RPMI7951 (cell line): ENCODE data around the gene C1orf167. TPM values are rescaled to one million over a fixed set of nuclear protein-coding genes. Genes with fewer than 3 reads are reported as not detected.
A peak's percentile ranks its signal among the peaks of the same experiment; 100 is the strongest.
"Not testable (repeated sequence)": the region's sequence is repeated elsewhere in the genome, so short reads cannot be mapped to it uniquely, and the experiment has no call there.

Experiments
- DNase-seq: peaks from one replicate; pipeline ENCODE4 v3.0.0-alpha.2; 2012; ENCODE audit warnings: low read depth
- total RNA-seq: library from RNA; depleted of rRNA; stranded (reverse); fragments of >200 nt; shearing (Covaris generic); gene quantifications from 2 replicates; pipeline ENCODE4 v1.2.3, GENCODE V29; 2014

C1orf167 gene
- total RNA-seq, 1 experiment from 2014 or later: not detected

- peak; percentile 42 for DNase-seq
These were observed 38.9 kb downstream of the C1orf167 start for GRCh38 chr1:11800756-11801433.

DNA sequence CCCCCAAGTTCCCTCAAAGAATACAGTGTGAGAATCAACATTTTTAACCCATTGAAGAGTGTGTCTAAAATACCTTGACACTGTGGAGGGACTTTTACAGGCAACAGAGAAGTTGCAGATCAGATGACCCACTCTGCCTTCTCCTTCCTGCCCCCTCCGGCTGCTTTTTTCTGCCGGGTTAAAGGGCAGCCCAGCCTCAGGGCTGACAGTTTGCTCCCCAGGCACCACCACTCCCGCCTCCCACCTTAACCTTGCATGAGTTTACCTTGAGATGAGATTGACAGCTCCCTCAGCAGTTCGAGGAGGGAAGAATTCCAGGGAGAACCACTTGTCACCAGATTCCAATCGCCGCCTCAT, 40.6 kb downstream of the C1orf167 start:
- DNase-seq: peak; percentile 17

- DNase-seq: peak; percentile 95
These were observed 41.2 kb downstream of the C1orf167 start for GRCh38 chr1:11802973-11803885.

GRCh38 chr1:11803924-11804665, 42.1 kb downstream of the C1orf167 start:
- DNase-seq: not testable (repeated sequence)

DNA sequence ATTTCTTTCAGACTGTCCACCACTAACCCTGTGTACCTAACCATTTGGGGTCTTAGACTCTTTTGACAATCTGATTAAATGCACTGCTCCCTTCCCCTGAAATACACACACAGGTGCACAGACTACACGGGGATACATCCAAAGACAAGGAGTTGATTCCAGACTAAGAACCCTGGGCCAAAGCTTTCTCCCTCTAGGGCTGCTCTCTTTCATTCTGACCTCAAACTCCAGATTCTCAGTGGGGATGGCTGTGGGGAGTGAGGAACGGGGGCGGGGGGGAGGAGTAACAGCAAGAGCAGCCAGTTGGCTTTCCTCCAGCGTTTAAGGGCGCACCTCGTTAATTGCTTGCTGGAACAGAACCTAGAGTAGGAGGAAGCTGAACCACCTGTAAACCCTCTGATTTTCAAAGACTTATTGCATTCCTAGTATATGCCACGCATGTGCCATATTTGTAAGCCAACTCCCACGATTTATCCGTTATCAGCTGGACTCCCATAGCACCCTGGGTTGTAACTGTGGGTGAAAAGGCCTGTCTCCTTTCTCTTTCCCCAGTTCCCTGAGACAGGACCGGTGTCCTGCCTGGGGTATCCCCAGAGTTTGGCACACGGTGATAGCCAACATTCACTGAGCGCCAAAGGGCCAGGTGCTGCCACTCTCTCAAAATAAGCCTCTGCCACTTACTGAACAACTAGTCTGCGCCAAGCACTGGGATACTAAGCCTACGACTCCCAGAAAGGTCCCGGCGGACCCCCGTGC, 42.9 kb downstream of the C1orf167 start:
- peak; percentile 51 for DNase-seq

- DNase-seq: peak; percentile 99
These were observed 43.7 kb downstream of the C1orf167 start, which contains the start of the genes CLCN6 and MTHFR for GRCh38 chr1:11805422-11806306. Gene CLCN6, plus strand, starts transcription at chr1:11806191. Its CDS starts 72 bp downstream, at chr1:11806263. Gene MTHFR, minus strand, starts transcription at chr1:11805964. Its CDS starts 2,848 bp downstream, at chr1:11803116.

- peak; percentile 35 for DNase-seq
These were observed 44.4 kb downstream of the C1orf167 start for GRCh38 chr1:11806307-11806936.

DNA sequence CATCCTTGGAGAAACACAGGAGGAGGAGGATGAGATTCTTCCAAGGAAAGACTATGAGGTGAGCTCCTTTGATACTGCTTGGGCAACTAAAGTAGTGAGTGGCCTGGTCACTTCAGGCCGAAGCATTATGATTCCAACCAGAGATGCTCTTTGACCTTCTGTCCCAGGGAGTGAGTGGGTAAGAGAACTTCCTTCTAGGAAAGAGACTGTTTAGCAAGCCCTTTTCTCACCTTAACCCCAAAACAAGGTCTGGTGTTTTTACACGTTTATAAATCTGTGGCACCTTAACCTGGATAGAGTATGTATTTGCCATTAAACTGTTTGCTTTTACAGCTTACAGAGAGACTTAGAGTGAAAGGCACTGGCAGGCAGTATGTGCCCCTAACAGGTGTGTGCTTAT, 45.1 kb downstream of the C1orf167 start:
- DNase-seq: no peak

DNA sequence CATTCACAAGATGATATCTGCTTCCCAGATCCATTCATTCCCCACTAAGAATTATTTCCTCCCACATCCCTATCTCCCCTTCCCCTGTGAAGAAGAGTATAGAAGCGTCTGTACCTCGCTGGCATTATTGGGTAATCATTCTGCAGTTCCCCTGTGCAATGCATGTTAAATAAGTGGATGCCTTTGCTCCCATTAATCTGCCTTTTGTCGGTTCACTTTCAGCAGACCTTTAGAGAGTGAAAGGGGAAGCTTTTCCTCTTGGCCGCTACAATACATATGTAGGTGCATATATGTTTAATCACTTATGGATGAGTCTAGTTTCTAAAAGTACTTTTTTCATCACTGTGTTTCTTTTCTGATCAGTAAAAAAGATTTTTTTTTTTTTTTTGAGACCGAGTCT, 51.0 kb downstream of the C1orf167 start:
- no peak for DNase-seq

GRCh38 chr1:11817192-11817591, 55.2 kb downstream of the C1orf167 start:
- no peak for DNase-seq

DNA sequence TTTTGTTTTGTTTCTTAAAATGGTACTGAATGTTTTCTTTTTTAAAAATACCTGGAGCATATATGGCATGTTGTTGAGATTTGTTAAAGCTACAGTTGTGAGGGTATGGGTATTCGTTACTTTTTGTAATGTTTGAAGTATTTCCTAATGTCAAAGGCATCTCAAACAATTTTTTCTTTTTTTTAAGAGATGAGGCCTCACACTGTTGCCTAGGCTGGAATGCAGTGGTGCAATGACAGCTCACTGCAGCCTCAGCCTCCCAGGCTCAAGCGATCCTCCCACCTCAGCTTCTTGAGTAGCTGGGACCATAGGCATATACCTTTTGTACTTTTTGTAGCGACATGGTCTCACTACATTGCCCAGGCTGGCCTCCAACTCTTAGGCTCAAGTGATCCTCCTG, 60.1 kb downstream of the C1orf167 start:
- no peak for DNase-seq

- DNase-seq: no peak
These were observed 61.6 kb downstream of the C1orf167 start for GRCh38 chr1:11823366-11824137.

GRCh38 chr1:11825131-11825530, 63.1 kb downstream of the C1orf167 start:
- DNase-seq: no peak

- no peak for DNase-seq
These were observed 65.0 kb downstream of the C1orf167 start for GRCh38 chr1:11826946-11827345.

- no peak for DNase-seq
These were observed 66.5 kb downstream of the C1orf167 start for GRCh38 chr1:11828511-11828910.

- DNase-seq: no peak
These were observed 70.1 kb downstream of the C1orf167 start for GRCh38 chr1:11831945-11832725.

DNA sequence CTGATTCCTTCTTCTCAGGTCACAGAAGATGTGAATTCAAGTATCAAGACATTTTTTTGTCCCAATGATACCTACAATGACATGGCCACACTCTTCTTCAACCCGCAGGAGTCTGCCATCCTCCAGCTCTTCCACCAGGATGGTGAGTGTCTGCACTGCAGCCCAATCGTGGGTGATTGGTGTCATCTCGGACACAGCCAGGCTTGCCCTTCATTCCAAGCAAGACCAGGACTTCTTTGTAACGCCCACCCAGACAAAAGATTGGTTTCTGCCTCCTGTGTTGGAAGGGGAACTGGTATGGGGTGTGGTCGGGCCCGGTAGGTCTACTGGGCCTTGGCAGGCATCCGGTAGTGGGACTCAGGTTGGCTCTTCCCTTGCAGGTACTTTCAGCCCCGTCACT, 71.5 kb downstream of the C1orf167 start:
- DNase-seq: no peak

DNA sequence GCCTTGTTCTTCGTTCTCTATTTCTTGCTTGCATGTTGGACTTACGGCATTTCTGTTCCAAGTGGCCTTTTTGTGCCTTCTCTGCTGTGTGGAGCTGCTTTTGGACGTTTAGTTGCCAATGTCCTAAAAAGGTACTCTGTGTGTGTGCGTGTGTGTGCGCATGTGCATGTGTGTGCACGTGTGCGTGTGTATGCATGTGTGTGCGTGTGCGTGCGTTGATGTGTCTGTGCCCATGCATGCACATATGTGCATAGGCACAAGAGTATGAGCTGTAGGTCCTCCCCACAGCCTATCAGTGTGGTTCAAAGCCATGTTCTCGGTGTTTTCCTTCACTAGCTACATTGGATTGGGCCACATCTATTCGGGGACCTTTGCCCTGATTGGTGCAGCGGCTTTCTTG, 71.9 kb downstream of the C1orf167 start:
- no peak for DNase-seq
